Measurements from ENCODE around the gene MT1E. TPM values are rescaled to one million over a fixed set of nuclear protein-coding genes. Genes with fewer than 3 reads are reported as not detected.
A peak's percentile ranks its signal among the peaks of the same experiment; 100 is the strongest.

MT1E gene
- total and polyA plus RNA-seq, 2 of the 13 experiments (the other 11 are each of a cell fraction or from before 2014, with no cell fraction given) = 110 to 1,072 TPM

DNA sequence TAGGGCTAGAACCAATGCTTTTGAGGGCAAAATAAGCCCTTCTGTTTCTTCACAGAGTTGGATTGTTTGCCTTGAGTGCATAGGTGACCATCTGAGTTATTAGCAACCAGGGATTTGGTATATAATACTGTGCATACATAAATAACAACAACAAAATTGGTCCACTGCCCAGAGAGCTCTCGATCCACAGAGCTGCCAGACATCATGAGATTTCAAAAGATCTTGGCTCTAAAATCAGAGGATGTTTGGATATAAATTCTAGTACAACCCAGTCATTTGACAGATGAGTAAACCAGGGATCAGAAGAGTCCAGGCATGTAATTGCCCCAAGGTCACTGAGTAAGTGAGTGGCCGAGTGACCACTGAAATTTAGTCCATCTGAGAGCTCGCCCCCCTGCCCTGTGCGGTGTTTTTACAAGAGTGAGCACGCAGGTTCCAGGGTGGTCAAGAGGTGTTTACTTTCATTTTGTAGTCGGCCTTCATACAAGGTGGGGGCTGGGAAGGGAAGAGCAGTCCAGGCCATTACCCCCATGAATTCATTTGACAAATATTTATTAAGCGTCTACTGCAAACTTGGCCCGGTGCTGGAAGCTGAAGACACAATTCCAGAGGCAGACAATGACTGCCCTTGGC lies 19.0 kb upstream of the MT1E start (continued):
- TF ChIP-seq ISL2 (CRISPR knock-in tag; IDR thresholded peaks at IDR 0.05) (peak; percentile 65; the same call in 1 of the 2 replicates), ZIK1 (CRISPR knock-in tag; IDR thresholded peaks at IDR 0.05; ENCODE audit: borderline replicate concordance, low read depth) (no peak), ZNF10 (CRISPR knock-in tag; IDR thresholded peaks at IDR 0.05; ENCODE audit: borderline replicate concordance, low read depth) (no peak), GTF2F1 (IDR thresholded peaks at IDR 0.05; ENCODE audit: low read length) (no peak), NPAS2 (CRISPR knock-in tag; IDR thresholded peaks at IDR 0.05; ENCODE audit: borderline replicate concordance) (no peak), HOXA3 (CRISPR knock-in tag; IDR thresholded peaks at IDR 0.05) (no peak), TSC22D2 (CRISPR knock-in tag; IDR thresholded peaks at IDR 0.05; ENCODE audit: borderline replicate concordance) (no peak), ZNF607 (CRISPR knock-in tag; IDR thresholded peaks at IDR 0.05; ENCODE audit: borderline replicate concordance) (no peak), FOXA1 (IDR thresholded peaks at IDR 0.05) (no peak), FOXA1 (CRISPR knock-in tag; IDR thresholded peaks at IDR 0.05) (peak; percentile 75), MBD4 (IDR thresholded peaks at IDR 0.05; ENCODE audit: borderline replicate concordance, low read length) (no peak; the same call in 1 of the 2 replicates), ATF6 (CRISPR knock-in tag; conservative IDR thresholded peaks at IDR 0.05) (no peak), HOXA9 (CRISPR knock-in tag; IDR thresholded peaks at IDR 0.05; ENCODE audit: borderline replicate concordance) (no peak; the same call in 1 of the 2 replicates), HNF4G (IDR thresholded peaks at IDR 0.05; ENCODE audit: borderline replicate concordance, low read depth, low read length) (no peak), HNF4G (CRISPR knock-in tag; IDR thresholded peaks at IDR 0.05; ENCODE audit: borderline replicate concordance, low read depth) (0 out of 2 replicates have a peak, but pooled peaks have one; percentile 16), CBX1 (IDR thresholded peaks at IDR 0.05; ENCODE audit: low read depth) (no peak), ZNF282 (IDR thresholded peaks at IDR 0.05; ENCODE audit: partially characterized antibody) (no peak), TOE1 (CRISPR knock-in tag; IDR thresholded peaks at IDR 0.05) (no peak), ZNF280B (CRISPR knock-in tag; IDR thresholded peaks at IDR 0.05; ENCODE audit: borderline replicate concordance) (no peak), ZNF777 (CRISPR knock-in tag; IDR thresholded peaks at IDR 0.05) (no peak), JUND (CRISPR knock-in tag; IDR thresholded peaks at IDR 0.05) (no peak), NCOA1 (CRISPR knock-in tag; IDR thresholded peaks at IDR 0.05) (no peak), E2F1 (CRISPR knock-in tag; IDR thresholded peaks at IDR 0.05) (no peak)
- TF ChIP-seq, protein P1, sequence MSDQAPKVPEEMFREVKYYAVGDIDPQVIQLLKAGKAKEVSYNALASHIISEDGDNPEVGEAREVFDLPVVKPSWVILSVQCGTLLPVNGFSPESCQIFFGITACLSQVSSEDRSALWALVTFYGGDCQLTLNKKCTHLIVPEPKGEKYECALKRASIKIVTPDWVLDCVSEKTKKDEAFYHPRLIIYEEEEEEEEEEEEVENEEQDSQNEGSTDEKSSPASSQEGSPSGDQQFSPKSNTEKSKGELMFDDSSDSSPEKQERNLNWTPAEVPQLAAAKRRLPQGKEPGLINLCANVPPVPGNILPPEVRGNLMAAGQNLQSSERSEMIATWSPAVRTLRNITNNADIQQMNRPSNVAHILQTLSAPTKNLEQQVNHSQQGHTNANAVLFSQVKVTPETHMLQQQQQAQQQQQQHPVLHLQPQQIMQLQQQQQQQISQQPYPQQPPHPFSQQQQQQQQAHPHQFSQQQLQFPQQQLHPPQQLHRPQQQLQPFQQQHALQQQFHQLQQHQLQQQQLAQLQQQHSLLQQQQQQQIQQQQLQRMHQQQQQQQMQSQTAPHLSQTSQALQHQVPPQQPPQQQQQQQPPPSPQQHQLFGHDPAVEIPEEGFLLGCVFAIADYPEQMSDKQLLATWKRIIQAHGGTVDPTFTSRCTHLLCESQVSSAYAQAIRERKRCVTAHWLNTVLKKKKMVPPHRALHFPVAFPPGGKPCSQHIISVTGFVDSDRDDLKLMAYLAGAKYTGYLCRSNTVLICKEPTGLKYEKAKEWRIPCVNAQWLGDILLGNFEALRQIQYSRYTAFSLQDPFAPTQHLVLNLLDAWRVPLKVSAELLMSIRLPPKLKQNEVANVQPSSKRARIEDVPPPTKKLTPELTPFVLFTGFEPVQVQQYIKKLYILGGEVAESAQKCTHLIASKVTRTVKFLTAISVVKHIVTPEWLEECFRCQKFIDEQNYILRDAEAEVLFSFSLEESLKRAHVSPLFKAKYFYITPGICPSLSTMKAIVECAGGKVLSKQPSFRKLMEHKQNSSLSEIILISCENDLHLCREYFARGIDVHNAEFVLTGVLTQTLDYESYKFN (CRISPR knock-in tag; conservative IDR thresholded peaks at IDR 0.05) = peak; percentile 97; the same call in 1 of the 2 replicates

All from HepG2 (cell line).